H9 (cell line): ENCODE data around the gene VSTM4. TPM values are rescaled to one million over a fixed set of nuclear protein-coding genes. Genes with fewer than 3 reads are reported as not detected.

Source experiments
- DNase-seq: peaks from one replicate; pipeline ENCODE4 v3.0.0-alpha.2; 2017
- H2AFZ ChIP-seq: one replicate; pipeline ENCODE4 v1.6.1; 2013; ENCODE audit warnings: mild to moderate bottlenecking, low read length, control low read depth, moderate library complexity
- H2AK5ac ChIP-seq: 2 replicates; pipeline ENCODE4 v1.6.1; 2013; ENCODE audit warnings: low read length, control low read depth, mixed read lengths; ENCODE audit not compliant: insufficient read length
- H2BK120ac ChIP-seq: one replicate; pipeline ENCODE4 v1.6.1; 2013; ENCODE audit warnings: low read depth, mild to moderate bottlenecking, low read length, control low read depth, inconsistent platforms; ENCODE audit not compliant: poor library complexity, severe bottlenecking
- H2BK12ac ChIP-seq: 2 replicates; pipeline ENCODE4 v1.6.1; 2013; ENCODE audit warnings: low read length, control low read depth, mixed read lengths, low read depth; ENCODE audit not compliant: insufficient read length
- H2BK15ac ChIP-seq: 2 replicates; pipeline ENCODE4 v1.6.1; 2013; ENCODE audit warnings: low read depth, low read length, control low read depth
- H2BK20ac ChIP-seq: one replicate; pipeline ENCODE4 v1.6.1; 2013; ENCODE audit warnings: low read depth, mild to moderate bottlenecking, low read length, control low read depth, inconsistent platforms; ENCODE audit not compliant: poor library complexity, severe bottlenecking
- H2BK5ac ChIP-seq: 2 replicates; pipeline ENCODE4 v1.6.1; 2013; ENCODE audit warnings: low read length, control low read depth, mixed read lengths; ENCODE audit not compliant: insufficient read length
- H3K14ac ChIP-seq: 2 replicates; pipeline ENCODE4 v1.6.1; 2013; ENCODE audit warnings: low read length, control low read depth; ENCODE audit not compliant: insufficient read depth
- H3K18ac ChIP-seq: 2 replicates; pipeline ENCODE4 v1.6.1; 2013; ENCODE audit warnings: low read depth, mild to moderate bottlenecking, mixed read lengths, low read length, control low read depth; ENCODE audit not compliant: insufficient read length
- H3K23ac ChIP-seq: 2 replicates; pipeline ENCODE4 v1.6.1; 2013; ENCODE audit warnings: low read length, control low read depth, mixed read lengths, low read depth; ENCODE audit not compliant: insufficient read length
- H3K23me2 ChIP-seq: 2 replicates; pipeline ENCODE4 v1.6.1; 2013; ENCODE audit warnings: low read depth, mild to moderate bottlenecking, mixed read lengths, low read length, control low read depth; ENCODE audit not compliant: insufficient read length, poor library complexity, severe bottlenecking
- H3K27ac ChIP-seq: 2 replicates; pipeline ENCODE4 v1.5.1; 2013; ENCODE audit warnings: low read length, control low read depth, mixed read lengths, low read depth; ENCODE audit not compliant: insufficient read length
- H3K27me3 ChIP-seq: 2 replicates; pipeline ENCODE4 v1.6.1; 2013; ENCODE audit warnings: low read length, control low read depth, inconsistent platforms; ENCODE audit not compliant: insufficient read depth
- H3K4ac ChIP-seq: 2 replicates; pipeline ENCODE4 v1.6.1; 2013; ENCODE audit warnings: low read depth, mild to moderate bottlenecking, control low read depth, inconsistent platforms, low read length, moderate library complexity
- H3K4me1 ChIP-seq: 2 replicates; pipeline ENCODE4 v1.6.1; 2013; ENCODE audit warnings: low read length, control low read depth, inconsistent platforms; ENCODE audit not compliant: insufficient read depth
- H3K4me2 ChIP-seq: 2 replicates; pipeline ENCODE4 v1.6.1; 2013; ENCODE audit warnings: low read length, control low read depth, mixed read lengths; ENCODE audit not compliant: insufficient read length, insufficient read depth
- H3K56ac ChIP-seq: 2 replicates; pipeline ENCODE4 v1.6.1; 2013; ENCODE audit warnings: low read depth, mild to moderate bottlenecking, mixed read lengths, low read length, control low read depth; ENCODE audit not compliant: insufficient read length
- H3K79me1 ChIP-seq: 2 replicates; pipeline ENCODE4 v1.6.1; 2013; ENCODE audit warnings: low read depth, mild to moderate bottlenecking, moderate library complexity, low read length, control low read depth, inconsistent platforms; ENCODE audit not compliant: insufficient read depth, poor library complexity, severe bottlenecking
- H3K79me2 ChIP-seq: 2 replicates; pipeline ENCODE4 v1.6.1; 2013; ENCODE audit warnings: low read length, control low read depth, inconsistent platforms; ENCODE audit not compliant: insufficient read depth
- H3K9ac ChIP-seq: 2 replicates; pipeline ENCODE4 v1.6.1; 2013; ENCODE audit warnings: low read length, control low read depth, mixed read lengths; ENCODE audit not compliant: insufficient read length; ENCODE audit errors: extremely low read depth
- H3K9me3 ChIP-seq: one replicate; pipeline ENCODE4 v1.6.1; 2013; ENCODE audit warnings: low read depth, low read length, inconsistent platforms; ENCODE audit not compliant: control insufficient read depth
- H3T11ph ChIP-seq: one replicate; pipeline ENCODE4 v1.6.1; 2013; ENCODE audit warnings: mild to moderate bottlenecking, low read length, control low read depth, inconsistent platforms
- H4K20me1 ChIP-seq: one replicate; pipeline ENCODE4 v1.6.1; 2013; ENCODE audit not compliant: control insufficient read depth, insufficient read length, insufficient read depth
- H4K5ac ChIP-seq: 2 replicates; pipeline ENCODE4 v1.6.1; 2013; ENCODE audit warnings: low read depth, mild to moderate bottlenecking, mixed read lengths, low read length, control low read depth; ENCODE audit not compliant: insufficient read length
- H4K8ac ChIP-seq: replicated peaks from 2 replicates; pipeline ENCODE4 v1.6.1; 2013; ENCODE audit warnings: low read length, control low read depth, mixed read lengths, low read depth; ENCODE audit not compliant: insufficient read length
- H4K91ac ChIP-seq: 2 replicates; pipeline ENCODE4 v1.6.1; 2013; ENCODE audit warnings: low read depth, mild to moderate bottlenecking, moderate library complexity, mixed read lengths, low read length, control low read depth; ENCODE audit not compliant: insufficient read length
- H3K27ac Mint-ChIP-seq, 3 experiments: 2 replicates in 2 of 3; 3 replicates in 1 of 3; pipeline ENCODE4 v1.8.0; 2020 to 2021; ENCODE audit warnings: mixed read lengths in 3 of 3, mild to moderate bottlenecking in 1 of 3, moderate library complexity in 1 of 3
- H3K27me3 Mint-ChIP-seq: 2 replicates; pipeline ENCODE4 v1.8.0; 2021; ENCODE audit warnings: low read depth, mild to moderate bottlenecking, moderate library complexity, mixed read lengths
- H3K36me3 Mint-ChIP-seq, 3 experiments: 2 replicates in 2 of 3; 3 replicates in 1 of 3; pipeline ENCODE4 v1.8.0; 2020 to 2021; ENCODE audit warnings: low read depth in 3 of 3, mixed read lengths in 3 of 3; ENCODE audit not compliant: insufficient read depth in 1 of 3
- H3K4me1 Mint-ChIP-seq, 2 experiments: 2 replicates each; pipeline ENCODE4 v1.8.0; 2020; ENCODE audit warnings: mixed read lengths in 2 of 2
- H3K4me3 Mint-ChIP-seq, 2 experiments: 2 replicates in 1 of 2; 3 replicates in 1 of 2; pipeline ENCODE4 v1.8.0; 2020 to 2021; ENCODE audit warnings: mild to moderate bottlenecking in 2 of 2, mixed read lengths in 2 of 2, moderate library complexity in 1 of 2
- H3K9me3 Mint-ChIP-seq, 2 experiments: 2 replicates in 1 of 2; 3 replicates in 1 of 2; pipeline ENCODE4 v1.8.0; 2020; ENCODE audit warnings: mild to moderate bottlenecking in 2 of 2, mixed read lengths in 2 of 2, moderate library complexity in 1 of 2
- WGBS: extraction: QIAGEN DNeasy Blood & Tissue Kit; methylation state at CpG from one replicate; pipeline ENCODE4 v1.1.7; 2013; ENCODE audit warnings: missing lambda C conversion rate, low lambda C conversion rate, mixed read lengths; ENCODE audit not compliant: insufficient read length; ENCODE audit errors: extremely low coverage; 5-methylcytosine and 5-hydroxymethylcytosine counted together
- total RNA-seq: library from RNA; stranded (reverse); gene quantifications from 2 replicates; pipeline ENCODE4 v1.2.1, GENCODE V29; 2021
- TF ChIP-seq, protein P1 (sequence below): fragments of 200-600 bp; sonication (generic); conservative IDR thresholded peaks from 3 replicates; pipeline ENCODE4 v1.8.0; 2021; ENCODE audit warnings: antibody characterized with exemption, mild to moderate bottlenecking

The VSTM4 gene
- total RNA-seq, 1 experiment from 2014 or later: 0.44 TPM

DNA sequence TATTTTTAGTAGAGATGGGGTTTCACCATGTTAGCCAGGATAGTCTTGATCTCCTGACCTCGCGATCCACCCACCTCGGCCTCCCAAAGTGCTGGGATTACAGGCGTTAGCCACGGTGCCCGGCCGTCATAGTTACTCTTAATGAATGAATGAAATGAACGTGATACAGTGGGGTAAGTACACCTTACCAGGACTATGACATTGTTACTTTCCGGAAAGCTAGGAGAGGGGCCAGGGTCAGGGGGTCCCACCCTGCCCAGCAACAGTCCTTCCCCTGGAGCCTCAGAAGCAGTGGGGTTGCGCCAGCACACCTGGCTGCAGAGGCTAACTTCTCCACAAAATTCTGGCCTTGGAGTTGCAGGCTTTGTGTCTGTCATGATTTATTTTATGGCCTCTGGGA is 21.4 kb downstream of the VSTM4 start:
- Mint-ChIP-seq H3K27me3 (peaks cover 35% of the 10 kb centered on the region), H3K9me3 (no peaks in the 10 kb centered on the region), H3K4me3 (no peak overlapping the region), H3K27ac (no peak overlapping the region), H3K36me3 (no peaks in the 10 kb centered on the region), H3K4me1 (peaks cover 20 to 21% of the 10 kb centered on the region in 2 experiments)
- no peaks in the 10 kb centered on the region for H3K79me1 ChIP-seq
- no peak overlapping the region for H2BK12ac ChIP-seq
- TF ChIP-seq, protein P1, sequence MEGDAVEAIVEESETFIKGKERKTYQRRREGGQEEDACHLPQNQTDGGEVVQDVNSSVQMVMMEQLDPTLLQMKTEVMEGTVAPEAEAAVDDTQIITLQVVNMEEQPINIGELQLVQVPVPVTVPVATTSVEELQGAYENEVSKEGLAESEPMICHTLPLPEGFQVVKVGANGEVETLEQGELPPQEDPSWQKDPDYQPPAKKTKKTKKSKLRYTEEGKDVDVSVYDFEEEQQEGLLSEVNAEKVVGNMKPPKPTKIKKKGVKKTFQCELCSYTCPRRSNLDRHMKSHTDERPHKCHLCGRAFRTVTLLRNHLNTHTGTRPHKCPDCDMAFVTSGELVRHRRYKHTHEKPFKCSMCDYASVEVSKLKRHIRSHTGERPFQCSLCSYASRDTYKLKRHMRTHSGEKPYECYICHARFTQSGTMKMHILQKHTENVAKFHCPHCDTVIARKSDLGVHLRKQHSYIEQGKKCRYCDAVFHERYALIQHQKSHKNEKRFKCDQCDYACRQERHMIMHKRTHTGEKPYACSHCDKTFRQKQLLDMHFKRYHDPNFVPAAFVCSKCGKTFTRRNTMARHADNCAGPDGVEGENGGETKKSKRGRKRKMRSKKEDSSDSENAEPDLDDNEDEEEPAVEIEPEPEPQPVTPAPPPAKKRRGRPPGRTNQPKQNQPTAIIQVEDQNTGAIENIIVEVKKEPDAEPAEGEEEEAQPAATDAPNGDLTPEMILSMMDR: no peak
- no peak overlapping the region for H3K9ac ChIP-seq
- no peak overlapping the region for H3K4me2 ChIP-seq
- no peak overlapping the region for H4K5ac ChIP-seq
- H2AK5ac ChIP-seq: no peak overlapping the region
- no peaks in the 10 kb centered on the region for H3K79me2 ChIP-seq
- no peak overlapping the region for H3K14ac ChIP-seq
- H3K23me2 ChIP-seq: no peaks in the 10 kb centered on the region
- H3K27ac ChIP-seq: no peak overlapping the region
- no peak overlapping the region for H2BK15ac ChIP-seq
- DNase-seq: no peak
- H4K91ac ChIP-seq: no peak overlapping the region
- no CpG with 5 or more reads among the region's 10 CpGs for WGBS
- no peak overlapping the region for H3K56ac ChIP-seq
- H3K4ac ChIP-seq: no peak overlapping the region
- no peaks in the 10 kb centered on the region; the same call in 1 of the 2 replicates for H3K4me1 ChIP-seq
- H4K20me1 ChIP-seq: no peaks in the 10 kb centered on the region
- no peaks in the 10 kb centered on the region for H3K27me3 ChIP-seq
- H2AFZ ChIP-seq: no peak overlapping the region
- H3T11ph ChIP-seq: no peak overlapping the region
- H3K23ac ChIP-seq: no peak overlapping the region
- no peak overlapping the region for H4K8ac ChIP-seq
- H3K9me3 ChIP-seq: no peaks in the 10 kb centered on the region
- H3K18ac ChIP-seq: no peak overlapping the region
- H2BK20ac ChIP-seq: no peak overlapping the region
- H2BK5ac ChIP-seq: no peak overlapping the region
- no peak overlapping the region for H2BK120ac ChIP-seq
